ENCODE data around the gene TEAD2.
"Not testable (repeated sequence)": the region's sequence is repeated elsewhere in the genome, so short reads cannot be mapped to it uniquely, and the experiment has no call there.

TEAD2 gene

DNA sequence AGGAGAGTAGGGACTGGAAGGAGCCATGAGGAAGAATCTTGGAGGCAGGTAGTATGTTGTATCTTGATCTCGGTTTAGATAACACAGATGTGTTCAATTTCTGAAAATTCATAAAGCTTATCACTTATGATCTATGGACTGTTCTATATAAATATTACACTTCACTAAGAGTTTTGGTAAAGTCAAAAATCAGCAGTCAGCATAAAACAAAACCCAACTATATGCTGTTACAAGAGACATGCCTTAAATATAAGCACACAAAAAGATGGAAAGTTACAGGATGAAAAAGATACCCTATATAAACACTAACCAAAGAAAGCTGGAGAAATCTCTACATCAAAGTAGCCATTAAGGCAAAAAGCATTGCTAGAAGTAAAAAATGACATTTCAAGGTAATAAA lies 21.4 kb upstream of the TEAD2 start:
- DNase-seq = no peak

GRCh38 chr19:49382639-49383038 lies 20.4 kb upstream of the TEAD2 start:
- DNase-seq = no peak

- DNase-seq = no peak
Measured at GRCh38 chr19:49380391-49380790, 18.2 kb upstream of the TEAD2 start.

DNA sequence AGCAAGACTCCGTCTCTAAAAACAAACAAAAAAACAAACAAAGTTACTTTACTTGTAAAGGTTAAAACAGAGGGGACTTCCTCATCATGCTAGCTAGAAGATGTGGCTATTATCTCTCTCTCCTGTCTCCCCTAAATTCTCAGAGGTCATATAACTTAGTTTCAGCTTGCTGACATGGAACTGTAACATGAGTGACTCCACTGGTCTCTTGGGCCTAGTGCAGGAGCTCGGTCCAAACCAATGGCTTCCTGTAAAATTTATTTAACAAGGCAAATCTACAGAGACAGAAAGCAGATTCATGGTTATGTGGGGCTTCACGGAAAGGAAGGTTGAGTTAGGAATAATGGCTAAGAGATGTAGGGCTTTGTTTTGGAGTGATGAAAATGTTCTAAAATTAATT lies 16.3 kb upstream of the TEAD2 start:
- no peak for DNase-seq

- no peak for DNase-seq
Measured at GRCh38 chr19:49374665-49375434, 12.6 kb upstream of the TEAD2 start.

- not testable (repeated sequence) for DNase-seq
Measured at GRCh38 chr19:49373174-49373573, 11.0 kb upstream of the TEAD2 start.

GRCh38 chr19:49371184-49371583 lies 9.0 kb upstream of the TEAD2 start:
- no peak for DNase-seq

DNA sequence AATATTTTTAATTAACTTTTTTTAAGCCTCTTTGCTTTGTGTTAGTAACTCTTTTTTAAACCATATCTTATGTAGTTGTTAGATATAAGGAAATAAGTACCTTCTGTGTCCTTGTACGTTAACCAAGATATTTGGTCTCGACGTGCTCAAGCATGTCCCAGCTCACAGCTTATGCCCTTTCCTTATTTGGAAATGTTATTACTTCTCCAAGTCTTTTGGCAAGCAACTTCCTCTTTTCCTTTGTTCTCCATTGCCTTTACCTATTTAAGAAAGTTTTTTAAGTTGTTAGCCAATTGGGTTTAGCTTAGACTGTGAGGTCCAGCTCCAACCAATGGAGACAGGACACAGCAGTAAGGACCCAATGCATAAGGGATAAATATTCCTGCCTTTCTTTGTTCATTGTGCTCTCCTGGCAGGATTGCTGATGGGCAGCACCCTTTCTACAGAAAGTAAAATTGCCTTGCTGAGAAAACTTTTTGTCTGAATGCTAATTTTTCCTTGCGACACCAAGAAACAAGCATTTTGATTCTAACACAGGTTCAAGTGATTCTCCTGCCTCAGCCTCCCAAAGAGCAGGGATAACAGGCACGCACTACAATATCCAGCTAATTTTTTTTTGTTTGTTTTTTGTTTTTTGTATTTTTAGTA lies 6.6 kb upstream of the TEAD2 start:
- no peak for DNase-seq

DNA sequence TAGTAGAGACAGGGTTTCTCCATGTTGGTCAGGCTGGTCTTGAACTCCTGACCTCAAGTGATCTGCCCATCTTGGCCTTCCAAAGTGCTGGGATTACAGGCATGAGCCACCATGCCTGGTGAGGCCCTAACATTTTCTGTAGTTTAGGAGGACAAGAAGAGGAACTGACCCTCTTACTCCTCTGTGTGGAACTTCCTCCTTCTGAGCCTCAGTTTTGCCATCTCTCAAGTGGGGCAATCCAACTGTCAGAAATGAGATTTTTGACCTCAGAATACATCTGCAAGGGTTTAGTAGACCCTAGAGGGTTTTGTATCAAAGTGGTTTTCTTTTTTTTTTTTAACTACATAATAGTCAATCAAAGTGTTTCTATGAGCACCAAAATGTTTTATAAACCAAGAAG lies 3.9 kb upstream of the TEAD2 start:
- DNase-seq = no peak

- DNase-seq = no peak
Measured at GRCh38 chr19:49364083-49364737, 2.0 kb upstream of the TEAD2 start.

DNA sequence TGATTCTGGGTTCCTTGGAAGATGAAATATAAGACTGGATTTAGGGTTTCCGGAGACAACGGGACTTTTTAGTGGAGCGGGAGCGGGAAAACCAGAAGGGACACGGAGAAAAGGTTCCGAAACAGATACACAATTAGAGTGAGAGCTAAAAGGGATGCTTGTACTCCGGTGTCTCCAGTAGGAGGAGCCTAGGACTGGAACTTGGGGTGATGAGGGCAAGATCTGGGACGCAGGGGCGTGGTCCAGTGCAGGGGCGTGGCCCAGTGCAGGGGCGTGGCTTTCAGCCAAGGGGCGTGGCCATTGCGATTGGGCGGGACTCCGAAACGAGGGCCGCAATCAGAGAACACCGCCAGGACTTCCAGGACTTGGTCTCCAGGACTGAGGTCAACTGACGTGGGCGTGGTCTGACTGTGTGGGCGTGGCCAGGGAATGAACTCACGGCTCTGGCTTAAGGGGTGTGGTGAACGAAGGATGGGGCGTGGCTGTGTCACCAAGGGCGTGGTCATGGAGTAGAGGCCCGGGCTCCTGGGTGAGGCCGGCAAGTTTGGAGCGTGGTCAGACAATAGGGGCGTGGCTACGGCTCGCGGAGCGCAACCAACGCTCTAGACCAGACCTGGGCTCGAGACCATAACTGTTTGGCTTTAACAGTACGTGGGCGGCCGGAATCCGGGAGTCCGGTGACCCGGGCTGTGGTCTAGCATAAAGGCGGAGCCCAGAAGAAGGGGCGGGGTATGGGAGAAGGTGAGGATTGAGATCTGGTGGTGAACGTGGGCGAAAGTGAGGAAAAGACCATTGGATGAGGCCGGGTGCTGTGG lies 1.3 kb upstream of the TEAD2 start, which contains the start of gene DKKL1:
Gene DKKL1, plus strand, starts transcription at position 610 of the 815 bp plus-strand sequence. Its CDS starts 122 bp downstream, at position 732.
- no peak for DNase-seq

GRCh38 chr19:49362929-49363267 lies 682 bp upstream of the TEAD2 start:
- no peak for DNase-seq

DNA sequence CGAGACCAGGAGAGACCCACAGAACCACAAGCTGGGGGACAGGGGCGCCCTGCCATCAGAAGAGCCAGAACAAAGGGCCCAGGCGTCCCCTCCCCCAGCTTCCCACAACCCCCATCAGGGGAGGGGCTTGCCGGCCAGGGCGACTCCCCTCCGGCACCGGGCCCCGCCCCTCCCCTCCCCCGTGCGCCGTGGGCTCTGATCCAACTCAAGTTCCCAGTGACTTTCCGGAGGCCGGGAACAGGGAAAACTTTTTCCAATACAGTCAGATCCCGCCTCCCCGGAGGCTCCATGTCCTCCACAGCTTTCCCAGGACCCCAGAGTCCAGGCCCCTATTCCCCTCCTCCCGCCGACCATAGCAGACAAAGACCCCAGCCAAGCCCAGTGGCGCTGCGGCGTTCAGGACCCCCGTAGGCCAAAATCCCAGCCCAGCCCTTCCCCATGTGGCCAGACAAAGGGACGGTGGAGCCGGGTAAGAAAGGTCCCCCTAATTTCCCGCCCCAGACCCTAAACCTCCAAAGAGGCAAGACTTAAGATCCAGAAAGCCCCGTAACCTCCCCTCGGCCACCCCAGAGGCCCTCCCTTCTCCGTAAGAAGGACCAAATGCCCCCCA lies 673 bp downstream of the TEAD2 start:
- peak; percentile 22 for DNase-seq

GRCh38 chr19:49359851-49360820 lies 2.1 kb downstream of the TEAD2 start:
- no peak for DNase-seq

GRCh38 chr19:49357186-49357585 lies 5.0 kb downstream of the TEAD2 start:
- DNase-seq = no peak

GRCh38 chr19:49356382-49356781 lies 5.8 kb downstream of the TEAD2 start:
- no peak for DNase-seq

DNA sequence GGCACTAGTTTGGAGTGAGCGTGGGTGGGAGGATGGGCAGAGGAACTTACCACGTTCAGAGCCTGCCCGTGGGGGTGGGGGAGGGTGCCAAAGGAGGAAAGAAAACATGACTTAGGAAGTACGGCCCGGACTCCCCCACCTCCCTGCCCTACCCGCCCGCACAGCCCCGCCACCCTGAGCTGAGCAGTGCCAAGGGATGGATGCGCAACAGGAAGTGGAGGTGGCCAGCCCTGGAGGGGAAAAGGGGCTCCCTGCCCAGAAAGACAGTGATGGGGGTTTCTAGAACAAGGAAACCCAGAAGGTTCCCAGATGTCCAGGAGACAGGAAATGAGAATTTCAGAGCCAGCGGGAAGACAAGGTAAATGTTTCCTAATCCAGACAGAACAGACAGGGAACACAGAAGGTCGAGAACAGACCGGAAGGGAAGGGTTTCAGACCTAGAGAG lies 6.3 kb downstream of the TEAD2 start:
- no peak for DNase-seq

DNA sequence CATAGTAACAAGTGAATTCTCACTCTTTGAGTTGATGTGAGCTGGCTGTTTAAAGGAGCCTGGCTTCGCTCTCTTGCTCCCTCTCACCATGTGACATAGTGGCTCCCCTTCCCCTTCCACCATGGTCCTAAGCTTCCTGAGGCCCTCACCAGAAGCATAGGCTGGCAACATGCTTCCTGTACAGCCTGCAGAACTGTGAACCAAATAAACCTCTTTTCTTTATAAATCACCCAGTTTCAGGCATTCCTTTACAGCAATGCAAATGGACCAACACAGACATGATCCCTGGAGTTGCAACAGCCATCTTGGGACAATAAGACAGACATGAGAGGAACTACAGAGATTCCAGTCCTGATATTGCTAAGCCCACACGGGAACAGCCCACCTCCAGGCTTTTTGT lies 12.6 kb downstream of the TEAD2 start:
- no peak for DNase-seq

GRCh38 chr19:49348305-49349189 lies 13.7 kb downstream of the TEAD2 start:
- no peak for DNase-seq

- no peak for DNase-seq
Measured at GRCh38 chr19:49347835-49348234, 14.4 kb downstream of the TEAD2 start.

Measured in NCI-H1436 (cell line).